ENCODE data around the gene CMA1. TPM values are rescaled to one million over a fixed set of nuclear protein-coding genes. Genes with fewer than 3 reads are reported as not detected.
"Not testable (repeated sequence)": the region's sequence is repeated elsewhere in the genome, so short reads cannot be mapped to it uniquely, and the experiment has no call there.

CMA1 gene, protein sequence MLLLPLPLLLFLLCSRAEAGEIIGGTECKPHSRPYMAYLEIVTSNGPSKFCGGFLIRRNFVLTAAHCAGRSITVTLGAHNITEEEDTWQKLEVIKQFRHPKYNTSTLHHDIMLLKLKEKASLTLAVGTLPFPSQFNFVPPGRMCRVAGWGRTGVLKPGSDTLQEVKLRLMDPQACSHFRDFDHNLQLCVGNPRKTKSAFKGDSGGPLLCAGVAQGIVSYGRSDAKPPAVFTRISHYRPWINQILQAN
- total RNA-seq = 1 to 10 TPM in 3 of 4 donors, not detected in 1; 1.2 to 3.3 (median 1.4) TPM
- 1 to 10 TPM in 1 of 3 donors, under 1 TPM in 1, not detected in 1; 0.52 to 1.2 TPM for polyA plus RNA-seq

GRCh38 chr14:24508155-24508840 is at the start of gene CMA1:
CMA1 (minus strand) TSS chr14:24508265; CDS start chr14:24508235, 30 bp downstream.
- H3K27me3 ChIP-seq = no peaks in the 10 kb centered on the region
- H3K27ac ChIP-seq = no peak within 1 kb of the TSS
- TF ChIP-seq POLR2AphosphoS5 (IDR thresholded peaks at IDR 0.05) (no peak), POLR2A (IDR thresholded peaks at IDR 0.05) (no peak), EP300 (IDR thresholded peaks at IDR 0.05) (no peak)
- TF ChIP-seq, protein P1, sequence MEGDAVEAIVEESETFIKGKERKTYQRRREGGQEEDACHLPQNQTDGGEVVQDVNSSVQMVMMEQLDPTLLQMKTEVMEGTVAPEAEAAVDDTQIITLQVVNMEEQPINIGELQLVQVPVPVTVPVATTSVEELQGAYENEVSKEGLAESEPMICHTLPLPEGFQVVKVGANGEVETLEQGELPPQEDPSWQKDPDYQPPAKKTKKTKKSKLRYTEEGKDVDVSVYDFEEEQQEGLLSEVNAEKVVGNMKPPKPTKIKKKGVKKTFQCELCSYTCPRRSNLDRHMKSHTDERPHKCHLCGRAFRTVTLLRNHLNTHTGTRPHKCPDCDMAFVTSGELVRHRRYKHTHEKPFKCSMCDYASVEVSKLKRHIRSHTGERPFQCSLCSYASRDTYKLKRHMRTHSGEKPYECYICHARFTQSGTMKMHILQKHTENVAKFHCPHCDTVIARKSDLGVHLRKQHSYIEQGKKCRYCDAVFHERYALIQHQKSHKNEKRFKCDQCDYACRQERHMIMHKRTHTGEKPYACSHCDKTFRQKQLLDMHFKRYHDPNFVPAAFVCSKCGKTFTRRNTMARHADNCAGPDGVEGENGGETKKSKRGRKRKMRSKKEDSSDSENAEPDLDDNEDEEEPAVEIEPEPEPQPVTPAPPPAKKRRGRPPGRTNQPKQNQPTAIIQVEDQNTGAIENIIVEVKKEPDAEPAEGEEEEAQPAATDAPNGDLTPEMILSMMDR (IDR thresholded peaks at IDR 0.05) = no peak
- intact Hi-C loops (cut with DNase I) = no loop called here
- no peak for DNase-seq
- no peaks in the 10 kb centered on the region for H3K4me1 ChIP-seq
- H3K9me3 ChIP-seq = no peaks in the 10 kb centered on the region
- WGBS, 2 donors = 31 to 45% methylated on average over 3 of the region's 3 CpGs
- no peak within 1 kb of the TSS for H3K4me3 ChIP-seq
- no peaks in the 10 kb centered on the region for H3K36me3 ChIP-seq

- intact Hi-C loops (cut with DNase I) = no loop called here
- DNase-seq = no peak
- no peaks in the 10 kb centered on the region for H3K36me3 ChIP-seq
- H3K9me3 ChIP-seq = no peaks in the 10 kb centered on the region
- H3K27me3 ChIP-seq = no peaks in the 10 kb centered on the region
- no peak overlapping the region for H3K4me3 ChIP-seq
- H3K27ac ChIP-seq = no peak overlapping the region
- TF ChIP-seq, protein P1 (IDR thresholded peaks at IDR 0.05) = no peak
- TF ChIP-seq POLR2A (IDR thresholded peaks at IDR 0.05) (no peak), POLR2AphosphoS5 (IDR thresholded peaks at IDR 0.05) (no peak), EP300 (IDR thresholded peaks at IDR 0.05) (no peak)
- 58 to 66% methylated on average over 4 of the region's 4 CpGs for WGBS, 2 donors
- H3K4me1 ChIP-seq = no peaks in the 10 kb centered on the region
Observed at GRCh38 chr14:24556756-24557155, 48.7 kb upstream of the CMA1 start.

- H3K27ac ChIP-seq; H3K4me3 ChIP-seq; H3K27me3 ChIP-seq; intact Hi-C loops (cut with DNase I); H3K4me1 ChIP-seq; DNase-seq; H3K9me3 ChIP-seq; H3K36me3 ChIP-seq: not testable (repeated sequence)
- WGBS, 2 donors = 70 to 76% methylated on average over 1 of the region's 1 CpG
Observed at GRCh38 chr14:24549064-24549463, 41.0 kb upstream of the CMA1 start.

DNA sequence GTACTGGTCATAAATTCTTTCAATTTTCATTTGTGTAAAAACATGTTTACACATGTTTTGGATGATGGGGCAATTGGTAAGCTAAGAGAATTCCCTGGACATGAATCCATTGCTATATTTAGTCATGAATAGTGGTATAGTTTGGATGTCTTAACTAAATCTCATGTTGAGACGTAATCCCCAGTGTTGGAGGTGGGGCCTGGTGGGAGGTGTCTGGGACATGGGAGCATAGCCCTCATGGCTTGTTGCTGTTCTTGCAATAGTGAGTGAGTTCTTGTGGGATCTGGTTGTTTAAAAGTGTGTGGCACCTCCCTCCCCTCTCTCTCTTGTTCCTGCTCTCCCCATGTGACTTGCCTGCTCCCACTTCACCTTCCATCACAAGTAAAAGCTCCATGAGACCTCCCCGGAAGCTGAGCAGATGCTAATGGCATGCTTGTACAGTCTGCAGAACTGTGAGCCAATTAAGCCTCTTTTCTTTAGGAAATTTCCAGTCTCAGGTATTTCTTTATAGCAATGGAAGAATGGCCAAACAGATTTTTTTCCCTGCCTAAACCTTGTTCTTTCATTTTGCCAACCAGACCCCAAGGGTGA is 34.4 kb upstream of the CMA1 start:
- no peaks in the 10 kb centered on the region for H3K4me1 ChIP-seq
- no peak for TF ChIP-seq POLR2A (IDR thresholded peaks at IDR 0.05)
- no peaks in the 10 kb centered on the region for H3K36me3 ChIP-seq
- WGBS, 2 donors = 89 to 93% methylated on average over 2 of the region's 2 CpGs
- H3K27me3 ChIP-seq = no peaks in the 10 kb centered on the region
- peaks cover 0 to 5% (median 1%) of the 10 kb centered on the region in 4 donors for H3K9me3 ChIP-seq
- H3K27ac ChIP-seq = no peak overlapping the region
- no peak overlapping the region for H3K4me3 ChIP-seq
- no peak for DNase-seq
- intact Hi-C loops (cut with DNase I) = no loop called here

DNA sequence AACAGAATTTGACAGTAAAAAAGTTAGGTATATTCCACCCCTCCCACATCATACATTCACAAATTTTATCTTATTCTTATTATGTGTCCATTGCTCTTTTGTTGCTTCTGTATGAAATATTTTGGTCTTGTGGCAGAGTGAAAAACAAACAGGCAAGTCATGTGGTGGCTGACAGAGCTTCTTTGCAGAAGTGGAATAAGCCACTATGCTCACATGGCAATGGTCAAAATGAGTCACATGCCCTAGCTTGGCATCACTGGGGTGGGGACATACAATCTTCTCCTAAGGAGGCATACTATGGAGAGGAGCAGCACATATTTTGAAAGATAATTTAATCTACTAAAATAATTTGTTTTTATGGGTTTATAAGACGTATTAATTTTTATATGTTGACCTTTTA is 27.7 kb upstream of the CMA1 start:
- no peak for DNase-seq
- no peak for TF ChIP-seq POLR2A (IDR thresholded peaks at IDR 0.05)
- 75 to 77% methylated on average over 1 of the region's 1 CpG for WGBS, 2 donors
- H3K27ac ChIP-seq = no peak overlapping the region
- no peaks in the 10 kb centered on the region for H3K27me3 ChIP-seq
- no peaks in the 10 kb centered on the region for H3K4me1 ChIP-seq
- no peaks in the 10 kb centered on the region for H3K36me3 ChIP-seq
- H3K4me3 ChIP-seq = no peak overlapping the region
- intact Hi-C loops (cut with DNase I) = no loop called here
- no peaks in the 10 kb centered on the region for H3K9me3 ChIP-seq

- no peak for DNase-seq
- intact Hi-C loops (cut with DNase I) = no loop called here
- no peaks in the 10 kb centered on the region for H3K36me3 ChIP-seq
- TF ChIP-seq POLR2AphosphoS5 (IDR thresholded peaks at IDR 0.05) (no peak), EP300 (IDR thresholded peaks at IDR 0.05) (no peak), POLR2A (IDR thresholded peaks at IDR 0.05) (no peak)
- TF ChIP-seq, protein P1 (IDR thresholded peaks at IDR 0.05) = no peak
- H3K4me1 ChIP-seq = no peaks in the 10 kb centered on the region
- H3K4me3 ChIP-seq = no peak overlapping the region
- no peak overlapping the region for H3K27ac ChIP-seq
- 39 to 41% methylated on average over 3 of the region's 3 CpGs for WGBS, 2 donors
- no peaks in the 10 kb centered on the region for H3K9me3 ChIP-seq
- H3K27me3 ChIP-seq = no peaks in the 10 kb centered on the region
Observed at GRCh38 chr14:24534286-24534685, 26.2 kb upstream of the CMA1 start.

GRCh38 chr14:24525877-24526620 is 18.0 kb upstream of the CMA1 start:
- H3K4me3 ChIP-seq; H3K9me3 ChIP-seq; H3K4me1 ChIP-seq; DNase-seq; H3K27me3 ChIP-seq; H3K27ac ChIP-seq; H3K36me3 ChIP-seq; intact Hi-C loops (cut with DNase I): not testable (repeated sequence)
- 63 to 79% methylated on average over 15 of the region's 15 CpGs for WGBS, 2 donors
